Iris pigment epithelial cell (primary cell): ENCODE results near the gene ANK2.
"Not testable (repeated sequence)": the region's sequence is repeated elsewhere in the genome, so short reads cannot be mapped to it uniquely, and the experiment has no call there.

Experiments
- DNase-seq: peaks from one replicate; pipeline ENCODE4 v3.0.0-alpha.2; 2011; ENCODE audit warnings: low read depth

Gene ANK2

DNA sequence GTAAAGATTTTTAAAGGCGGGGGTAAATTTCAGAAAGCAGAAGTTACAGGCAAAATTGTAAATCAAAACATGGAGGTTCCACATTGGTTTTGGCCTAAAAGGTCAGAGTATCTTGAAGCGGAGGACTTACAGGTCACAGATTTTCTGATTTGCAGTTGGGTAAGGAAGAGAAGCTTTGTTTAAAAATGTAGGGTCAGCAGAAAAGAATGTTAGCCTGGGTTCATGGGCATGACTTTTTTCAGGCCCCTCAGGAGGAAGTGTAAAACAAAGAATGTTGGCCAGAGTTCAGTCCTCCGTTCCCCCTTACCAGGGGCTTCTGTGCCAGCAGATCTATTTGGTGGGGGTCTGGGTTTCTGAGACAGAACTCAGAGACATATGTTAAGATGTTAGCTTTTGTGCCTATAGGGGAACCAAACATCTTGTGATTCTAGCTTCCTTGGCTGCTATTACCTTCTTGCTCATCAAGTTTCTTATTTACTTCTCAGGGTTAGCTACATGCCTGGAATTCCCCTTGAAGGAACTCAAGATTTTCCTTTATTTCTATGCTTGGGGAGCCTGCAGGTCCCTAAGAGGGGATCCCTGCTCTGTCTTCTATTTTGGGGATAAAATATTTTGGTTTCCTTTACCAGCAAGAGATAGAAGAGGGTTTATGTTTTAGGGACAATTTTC is 160.3 kb downstream of the ANK2 start:
- DNase-seq = no peak

DNA sequence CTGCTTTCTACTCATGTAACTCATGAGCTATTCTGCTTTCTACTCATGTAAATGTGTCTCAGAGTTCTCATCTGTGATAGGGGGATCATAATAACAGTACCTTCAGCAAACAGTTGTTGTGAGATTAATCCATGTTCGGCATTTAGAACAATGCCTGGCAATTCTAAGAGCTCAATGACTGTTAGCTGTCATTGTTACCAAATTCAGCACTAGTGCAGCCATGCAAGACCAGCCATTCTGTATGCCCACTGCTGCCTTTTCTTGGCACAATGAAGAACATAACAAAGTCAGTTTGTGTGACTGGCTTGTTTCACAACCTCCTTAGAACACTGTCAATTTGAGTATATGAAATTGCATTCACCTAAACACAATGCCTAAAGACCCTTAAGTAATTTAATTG is 163.2 kb downstream of the ANK2 start:
- no peak for DNase-seq

GRCh38 chr4:113221990-113222389 is 172.5 kb downstream of the ANK2 start:
- DNase-seq = peak; percentile 17

GRCh38 chr4:113222471-113222870 is 173.0 kb downstream of the ANK2 start:
- peak; percentile 12 for DNase-seq

- no peak for DNase-seq
Observed at GRCh38 chr4:113223001-113223400, 173.5 kb downstream of the ANK2 start.

DNA sequence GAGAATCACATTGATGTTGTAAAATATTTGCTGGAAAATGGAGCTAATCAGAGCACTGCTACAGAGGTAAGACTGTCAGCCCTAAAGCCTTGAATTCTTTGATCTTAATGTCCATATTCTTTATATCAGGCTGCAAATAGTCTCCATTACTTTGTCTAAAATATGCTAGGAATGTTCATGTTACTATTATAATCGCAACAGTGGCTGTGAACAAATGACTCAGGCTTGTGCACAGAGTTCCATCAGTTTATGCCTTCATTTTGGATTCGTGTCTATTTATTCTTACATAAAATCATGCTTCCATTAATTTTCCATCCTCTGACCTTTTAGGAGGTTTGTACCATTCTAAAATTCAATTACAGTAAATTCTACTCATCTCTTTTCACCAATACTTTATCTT is 182.7 kb downstream of the ANK2 start:
- DNase-seq = peak; percentile 24

DNA sequence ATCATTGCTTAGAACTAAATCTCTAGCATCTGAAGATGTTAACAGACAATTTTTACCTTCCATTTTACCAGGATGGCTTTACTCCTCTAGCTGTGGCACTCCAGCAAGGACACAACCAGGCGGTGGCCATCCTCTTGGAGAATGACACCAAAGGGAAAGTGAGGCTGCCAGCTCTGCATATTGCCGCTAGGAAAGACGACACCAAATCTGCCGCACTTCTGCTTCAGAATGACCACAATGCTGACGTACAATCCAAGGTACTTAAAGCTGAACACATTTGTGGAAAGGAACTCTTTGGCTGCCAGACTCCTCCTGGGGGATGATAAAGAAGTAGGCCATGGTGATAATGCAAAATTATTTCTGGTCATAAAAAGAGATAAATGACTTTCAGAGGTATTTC is 187.5 kb downstream of the ANK2 start:
- DNase-seq = no peak

DNA sequence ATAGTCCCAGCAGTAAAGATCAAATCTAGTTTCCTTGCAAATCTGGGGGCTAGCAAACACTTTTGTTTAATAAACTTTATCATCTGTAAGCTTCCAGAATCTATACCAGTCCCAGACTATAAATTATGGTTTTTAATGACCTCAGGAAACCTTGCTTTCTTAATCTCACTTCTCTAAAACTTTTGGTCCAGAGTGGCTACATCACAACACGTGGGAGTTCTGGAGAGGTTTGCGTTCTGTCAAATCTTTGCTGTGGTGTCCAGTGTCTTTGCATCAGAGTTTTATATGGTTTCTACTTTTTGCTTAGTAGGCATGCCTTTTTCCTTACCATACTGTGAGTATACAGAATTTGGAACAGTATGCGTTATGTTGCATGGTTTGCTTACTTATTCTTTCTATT is 193.9 kb downstream of the ANK2 start:
- no peak for DNase-seq

DNA sequence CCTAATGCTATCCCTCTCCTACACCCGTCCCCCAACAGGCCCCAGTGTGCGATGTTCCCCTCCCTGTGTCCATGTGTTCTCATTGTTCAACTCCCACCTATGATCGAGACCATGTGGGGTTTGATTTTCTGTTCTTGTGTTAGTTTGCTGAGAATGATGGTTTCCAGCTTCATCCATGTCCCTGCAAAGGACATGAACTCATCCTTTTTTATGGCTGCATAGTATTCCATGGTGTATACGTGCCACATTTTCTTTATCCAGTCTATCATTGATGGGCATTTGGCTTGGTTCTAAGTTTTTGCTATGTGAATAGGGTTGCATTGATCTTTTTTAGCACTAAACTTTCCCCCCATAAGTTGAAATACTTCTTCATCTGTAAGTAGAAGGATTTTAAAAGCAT is 195.3 kb downstream of the ANK2 start:
- DNase-seq = not testable (repeated sequence)

DNA sequence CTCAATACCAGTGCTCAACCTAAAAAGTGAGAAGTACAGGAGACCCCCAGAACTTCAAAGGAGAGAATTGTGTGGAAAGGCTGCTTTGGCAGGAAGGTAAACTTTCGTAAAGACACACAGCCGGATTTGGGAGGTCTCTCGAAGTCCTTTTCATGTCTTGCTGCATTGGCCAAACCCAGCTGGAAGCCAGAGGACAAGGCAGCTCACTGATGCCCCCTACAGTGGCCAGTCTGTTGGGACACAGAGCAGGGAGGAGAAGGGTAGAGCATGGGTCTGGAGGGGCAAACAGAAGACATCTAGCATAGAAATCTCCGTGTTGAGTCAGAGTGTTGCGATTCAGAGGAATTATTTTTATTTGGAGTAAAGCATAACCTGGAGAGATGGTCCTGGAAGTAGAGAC is 198.9 kb downstream of the ANK2 start:
- DNase-seq = no peak

DNA sequence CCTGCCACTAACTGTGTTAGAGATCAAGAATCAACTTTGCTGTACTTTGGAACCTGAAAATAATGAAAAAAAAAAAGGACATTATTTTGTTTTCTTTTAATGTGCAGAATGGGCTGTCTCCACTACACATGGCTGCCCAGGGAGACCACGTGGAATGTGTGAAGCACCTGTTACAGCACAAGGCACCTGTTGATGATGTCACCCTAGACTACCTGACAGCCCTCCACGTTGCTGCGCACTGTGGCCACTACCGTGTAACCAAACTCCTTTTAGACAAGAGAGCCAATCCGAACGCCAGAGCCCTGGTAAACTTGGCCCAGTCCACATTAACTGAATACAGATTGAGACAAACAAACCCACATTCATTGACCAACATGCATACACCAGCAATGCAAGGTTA is 206.2 kb downstream of the ANK2 start:
- DNase-seq = no peak

GRCh38 chr4:113256946-113257345 is 207.5 kb downstream of the ANK2 start:
- no peak for DNase-seq

DNA sequence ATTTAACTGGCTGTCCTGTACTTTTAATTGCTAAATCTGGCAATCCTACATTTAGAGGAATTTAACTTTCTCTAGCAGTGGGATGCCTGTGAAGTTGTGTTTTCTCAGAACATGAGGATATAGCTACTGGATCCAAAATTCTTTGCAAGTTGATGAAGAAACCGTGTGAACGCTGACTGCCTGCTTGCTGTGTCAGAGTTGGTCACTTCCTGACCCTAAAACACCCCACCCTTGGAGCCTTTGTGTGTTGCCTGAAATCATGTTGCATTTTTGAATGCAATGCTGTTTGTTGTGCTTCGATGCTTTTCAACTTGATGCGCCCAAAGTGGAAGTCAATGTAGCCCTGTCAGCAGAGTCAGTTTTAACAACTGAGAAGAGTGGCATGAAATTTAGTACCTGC is 211.2 kb downstream of the ANK2 start:
- no peak for DNase-seq

GRCh38 chr4:113263274-113263673 is 213.8 kb downstream of the ANK2 start:
- no peak for DNase-seq

- no peak for DNase-seq
Observed at GRCh38 chr4:113270520-113271319, 221.3 kb downstream of the ANK2 start.

GRCh38 chr4:113272523-113272922 is 223.1 kb downstream of the ANK2 start:
- no peak for DNase-seq

DNA sequence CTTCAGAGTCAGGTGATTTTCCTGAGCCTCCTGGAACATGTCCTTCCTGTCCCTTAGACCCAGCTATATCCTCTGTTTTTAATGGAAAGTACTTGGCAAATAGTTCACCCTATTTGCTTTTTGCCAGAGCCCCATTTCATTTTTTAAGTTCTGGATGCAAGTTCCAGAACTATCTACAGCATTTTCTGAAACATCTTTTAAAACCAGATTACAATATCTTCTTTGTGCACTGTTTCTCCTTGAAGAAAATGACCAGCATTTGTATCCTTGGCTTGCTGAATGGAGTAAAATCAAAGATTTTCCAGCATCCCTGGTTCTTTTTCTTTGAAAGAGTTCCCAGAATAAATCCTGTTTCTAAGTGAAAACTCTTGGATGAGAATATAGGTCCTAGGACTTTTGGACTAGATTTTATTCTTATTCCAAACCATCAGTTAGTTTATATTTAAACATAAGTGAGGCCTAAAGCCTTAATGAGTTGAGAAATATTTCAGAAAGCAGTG is 224.3 kb downstream of the ANK2 start:
- no peak for DNase-seq

DNA sequence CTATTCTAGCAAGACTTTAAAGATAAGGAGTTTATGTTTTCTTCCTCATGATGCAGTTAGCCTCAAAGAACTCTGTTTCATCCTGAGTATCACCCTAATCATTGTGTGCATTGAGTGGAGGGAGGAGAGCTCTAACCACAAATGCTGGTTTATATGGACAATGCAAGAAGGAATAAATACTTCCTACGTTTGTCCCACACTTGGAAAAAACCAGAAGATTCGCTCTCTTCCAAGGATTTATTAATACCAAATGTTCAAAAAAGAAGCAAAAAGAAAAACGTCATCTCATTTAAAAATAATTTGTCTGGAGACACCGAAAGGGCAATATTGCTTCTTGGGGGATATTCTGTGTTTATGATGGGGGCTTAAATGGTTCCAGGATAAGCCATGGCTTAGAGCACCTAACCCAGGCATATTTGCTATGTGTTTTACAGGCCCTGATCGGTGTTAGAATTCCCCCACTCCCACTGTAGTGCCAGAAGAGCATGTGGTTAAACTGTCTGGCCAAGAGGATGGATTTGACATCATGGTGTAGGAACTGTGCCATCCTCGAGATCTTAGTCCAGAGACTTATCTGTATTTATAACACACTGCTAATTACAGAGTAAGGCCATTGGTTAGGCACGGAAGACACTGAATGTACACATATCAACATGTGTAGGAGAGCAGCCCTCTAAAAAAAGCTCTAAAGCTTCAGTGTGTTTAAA is 227.2 kb downstream of the ANK2 start:
- no peak for DNase-seq

- peak; percentile 72 for DNase-seq
Observed at GRCh38 chr4:113278324-113278934, 229.0 kb downstream of the ANK2 start.

GRCh38 chr4:113285501-113285900 is 236.0 kb downstream of the ANK2 start:
- no peak for DNase-seq

- no peak for DNase-seq
Observed at GRCh38 chr4:113288257-113288656, 238.8 kb downstream of the ANK2 start.

- no peak for DNase-seq
Observed at GRCh38 chr4:113288696-113289095, 239.2 kb downstream of the ANK2 start.
